ENCODE measurements around the gene ADAMTS15. TPM values are rescaled to one million over a fixed set of nuclear protein-coding genes. Genes with fewer than 3 reads are reported as not detected.

Gene ADAMTS15
- total RNA-seq, 6 experiments from 2014 or later: 0.19 to 1.1 (median 0.31) TPM; not detected in 1

- 71% methylated on average over 4 of the region's 15 CpGs for WGBS (ENCODE audit: insufficient coverage, low coverage, low lambda C conversion rate, missing lambda C conversion rate)
- DNase-seq: no peak
- Histone ChIP-seq H3K9me3 (no peaks in the 10 kb centered on the region), H3K27ac (no peak overlapping the region), H3K27me3 (no peaks in the 10 kb centered on the region), H3K4me3 (no peak overlapping the region), H3K36me3 (no peaks in the 10 kb centered on the region), H3K4me1 (no peaks in the 10 kb centered on the region)
- TF ChIP-seq CTCF (IDR thresholded peaks at IDR 0.05): no peak
- no peak for TF ChIP-seq POLR2A (IDR thresholded peaks at IDR 0.05)
- intact Hi-C loops (cut with DNase I): no loop called here
- ATAC-seq: no peak
Measured at GRCh38 chr11:130455483-130456127, 7.2 kb downstream of the ADAMTS15 start.

- TF ChIP-seq POLR2A (IDR thresholded peaks at IDR 0.05) (no peak), CTCF (IDR thresholded peaks at IDR 0.05) (no peak)
- Histone ChIP-seq H3K36me3 (no peaks in the 10 kb centered on the region), H3K9me3 (no peaks in the 10 kb centered on the region), H3K27ac (no peak overlapping the region), H3K27me3 (no peaks in the 10 kb centered on the region), H3K4me3 (no peak overlapping the region), H3K4me1 (no peaks in the 10 kb centered on the region)
- WGBS (ENCODE audit: insufficient coverage, low coverage, low lambda C conversion rate, missing lambda C conversion rate): 57% methylated on average over 3 of the region's 3 CpGs
- DNase-seq (no peak), ATAC-seq (no peak)
- intact Hi-C loops (cut with DNase I): no loop called here
Measured at GRCh38 chr11:130456286-130456685, 7.8 kb downstream of the ADAMTS15 start.

GRCh38 chr11:130457623-130458409 lies 9.4 kb downstream of the ADAMTS15 start:
- no peak overlapping the region for H3K4me3 ChIP-seq
- WGBS (ENCODE audit: insufficient coverage, low coverage, low lambda C conversion rate, missing lambda C conversion rate): 60% methylated on average over 7 of the region's 20 CpGs
- H3K4me1 ChIP-seq: no peaks in the 10 kb centered on the region
- intact Hi-C loops (cut with DNase I): no loop called here
- no peaks in the 10 kb centered on the region for H3K9me3 ChIP-seq
- H3K27me3 ChIP-seq: no peaks in the 10 kb centered on the region
- H3K27ac ChIP-seq: no peak overlapping the region
- no peaks in the 10 kb centered on the region for H3K36me3 ChIP-seq
- DNase-seq (no peak), ATAC-seq (no peak)
- TF ChIP-seq CTCF (IDR thresholded peaks at IDR 0.05): no peak
- TF ChIP-seq POLR2A (IDR thresholded peaks at IDR 0.05): no peak

DNA sequence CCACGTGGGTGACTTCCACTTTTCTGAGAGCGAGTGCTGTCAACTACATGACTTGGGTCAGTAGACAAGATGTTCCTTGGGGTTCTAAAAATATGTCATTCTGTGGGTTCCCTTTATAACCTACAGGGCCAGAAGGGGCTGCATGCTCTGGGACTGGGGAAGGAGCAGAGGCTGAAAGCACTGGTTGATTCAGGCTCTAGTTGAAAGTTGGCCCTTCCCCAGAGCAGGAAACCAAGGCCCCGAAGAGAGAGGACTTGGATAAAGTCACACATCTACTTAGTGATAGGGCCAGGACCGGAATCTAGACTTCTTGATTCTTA lies 9.9 kb downstream of the ADAMTS15 start:
- ATAC-seq: no peak
- intact Hi-C loops (cut with DNase I): no loop called here
- no peak for TF ChIP-seq POLR2A (IDR thresholded peaks at IDR 0.05)

DNA sequence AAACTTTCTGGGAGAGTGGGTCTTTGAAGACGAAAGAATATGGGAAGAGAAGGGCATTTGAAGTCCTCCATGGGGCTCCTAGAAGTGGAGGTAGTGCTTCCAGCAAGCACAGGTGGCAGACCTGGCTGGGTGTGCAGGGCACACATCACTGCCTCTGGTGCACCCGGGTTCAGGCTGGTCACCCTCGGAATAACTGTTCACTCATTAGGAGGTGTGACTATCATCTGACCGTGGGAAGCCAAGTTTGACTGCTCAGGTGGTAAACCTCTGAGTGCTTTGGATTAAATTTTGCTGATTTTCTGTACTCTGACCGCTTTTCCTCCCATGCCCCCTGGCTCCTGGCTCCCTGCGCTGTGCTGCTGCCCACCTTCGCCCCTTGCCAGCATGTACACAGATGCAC lies 11.1 kb downstream of the ADAMTS15 start:
- no peak for DNase-seq
- no CpG with 5 or more reads among the region's 7 CpGs for WGBS (ENCODE audit: insufficient coverage, low coverage, low lambda C conversion rate, missing lambda C conversion rate)

More for the DNA sequence above, 9.9 kb downstream of the ADAMTS15 start:
- Histone ChIP-seq H3K27ac (no peak overlapping the region), H3K4me3 (no peak overlapping the region), H3K9me3 (no peaks in the 10 kb centered on the region), H3K27me3 (no peaks in the 10 kb centered on the region), H3K36me3 (no peaks in the 10 kb centered on the region), H3K4me1 (no peaks in the 10 kb centered on the region)
- no peak for DNase-seq
- 55% methylated on average over 2 of the region's 4 CpGs for WGBS (ENCODE audit: insufficient coverage, low coverage, low lambda C conversion rate, missing lambda C conversion rate)

More for the DNA sequence above, 11.1 kb downstream of the ADAMTS15 start:
- intact Hi-C loops (cut with DNase I): no loop called here
- Histone ChIP-seq H3K27me3 (no peaks in the 10 kb centered on the region), H3K27ac (no peak overlapping the region), H3K4me1 (no peaks in the 10 kb centered on the region), H3K4me3 (no peak overlapping the region), H3K9me3 (no peaks in the 10 kb centered on the region), H3K36me3 (no peaks in the 10 kb centered on the region)
- ATAC-seq: no peak
- TF ChIP-seq POLR2A (IDR thresholded peaks at IDR 0.05) (no peak), CTCF (IDR thresholded peaks at IDR 0.05) (no peak)
